Sigmoid colon (tissue), 4 donors: ENCODE results near the gene PTX4.

Experiments used
- CTCF ChIP-seq, 4 experiments: fragments of 450-650 bp in 3 of 4; fragments of 200-600 bp in 1 of 4; IDR thresholded peaks; one replicate each; pipeline ENCODE4 v1.5.1; 2016 to 2019; ENCODE audit warnings: antibody characterized with exemption in 4 of 4, mild to moderate bottlenecking in 3 of 4, moderate library complexity in 2 of 4
- EP300 ChIP-seq, 4 donors: sonication (generic); formaldehyde crosslinking; IDR thresholded peaks; one replicate each; pipeline ENCODE4 v1.6.1; 2017; ENCODE audit warnings: antibody characterized with exemption in 4 of 4
- POLR2A ChIP-seq, 2 donors: fragments of 450-650 bp; IDR thresholded peaks; one replicate each; pipeline ENCODE4 v1.6.1; 2016; ENCODE audit warnings: antibody characterized with exemption in 2 of 2, mild to moderate bottlenecking in 2 of 2, moderate library complexity in 2 of 2
- POLR2AphosphoS5 ChIP-seq, 4 donors: sonication (generic); formaldehyde crosslinking; IDR thresholded peaks; one replicate each; pipeline ENCODE4 v1.6.1; 2017; ENCODE audit warnings: antibody characterized with exemption in 4 of 4

GRCh38 chr16:1457489-1458245, 31.1 kb downstream of the PTX4 start:
- TF ChIP-seq CTCF (IDR thresholded peaks at IDR 0.05): no peak
- no peak for TF ChIP-seq POLR2A (IDR thresholded peaks at IDR 0.05)
- no peak for TF ChIP-seq EP300 (IDR thresholded peaks at IDR 0.05)
- no peak for TF ChIP-seq POLR2AphosphoS5 (IDR thresholded peaks at IDR 0.05)
